Activated CD8-positive, alpha-beta memory T cell treated with anti-CD3 and anti-CD28 coated beads for 1 hour (primary cell): Measurements from ENCODE around the gene RNU1-2.
"Not testable (repeated sequence)": the region's sequence is repeated elsewhere in the genome, so short reads cannot be mapped to it uniquely, and the experiment has no call there.

Experiments
- DNase-seq, 2 donors: peaks; one replicate each; pipeline ENCODE4 v3.0.0-alpha.2; 2020; ENCODE audit warnings: low read depth in 1 of 2; ENCODE audit errors: extremely low read depth in 1 of 2

Gene RNU1-2

GRCh38 chr1:16888860-16889816 lies 6.6 kb upstream of the RNU1-2 start:
- peak in 1 of 2 donors; percentile 28 for DNase-seq

GRCh38 chr1:16890539-16891021 lies 5.2 kb upstream of the RNU1-2 start:
- not testable (repeated sequence) for DNase-seq

- not testable (repeated sequence) for DNase-seq
Measured at GRCh38 chr1:16891057-16891456, 4.7 kb upstream of the RNU1-2 start.

- DNase-seq, result not testable (repeated sequence)
Measured at GRCh38 chr1:16892978-16893525, 2.7 kb upstream of the RNU1-2 start.

- not testable (repeated sequence) for DNase-seq
Measured at GRCh38 chr1:16893796-16894195, 2.0 kb upstream of the RNU1-2 start.

GRCh38 chr1:16894338-16894737 lies 1.4 kb upstream of the RNU1-2 start:
- DNase-seq, result not testable (repeated sequence)

GRCh38 chr1:16895233-16895597 lies 565 bp upstream of the RNU1-2 start:
- DNase-seq, result not testable (repeated sequence)

- DNase-seq, result peak in 1 of 2 donors; percentile 32
Measured at GRCh38 chr1:16896316-16897055, 706 bp downstream of the RNU1-2 start.

- DNase-seq, result not testable (repeated sequence)
Measured at GRCh38 chr1:16897653-16898052, 1.9 kb downstream of the RNU1-2 start.

- not testable (repeated sequence) for DNase-seq
Measured at GRCh38 chr1:16898298-16898697, 2.5 kb downstream of the RNU1-2 start.

- not testable (repeated sequence) for DNase-seq
Measured at GRCh38 chr1:16899020-16899419, 3.2 kb downstream of the RNU1-2 start.

- no peak for DNase-seq
Measured at GRCh38 chr1:16900751-16901150, 5.0 kb downstream of the RNU1-2 start.

- not testable (repeated sequence) for DNase-seq
Measured at GRCh38 chr1:16901371-16901770, 5.6 kb downstream of the RNU1-2 start.

- no peak for DNase-seq
Measured at GRCh38 chr1:16903054-16903453, 7.3 kb downstream of the RNU1-2 start.

- DNase-seq, result no peak
Measured at GRCh38 chr1:16903458-16903796, 7.6 kb downstream of the RNU1-2 start.

- DNase-seq, result peak; percentile 97 to 99
Measured at GRCh38 chr1:16904560-16905109, 8.9 kb downstream of the RNU1-2 start.

- no peak for DNase-seq
Measured at GRCh38 chr1:16905110-16905867, 9.5 kb downstream of the RNU1-2 start.

- no peak for DNase-seq
Measured at GRCh38 chr1:16905868-16906702, 10.3 kb downstream of the RNU1-2 start.

- DNase-seq, result no peak
Measured at GRCh38 chr1:16906873-16907272, 11.1 kb downstream of the RNU1-2 start.
